Activated CD8-positive, alpha-beta T cell treated with anti-CD3 and anti-CD28 coated beads for 36 hours (primary cell): ENCODE measurements around the gene PCNX3. TPM values are rescaled to one million over a fixed set of nuclear protein-coding genes. Genes with fewer than 3 reads are reported as not detected.
A peak's percentile ranks its signal among the peaks of the same experiment; 100 is the strongest.

ENCODE experiments used
- ATAC-seq: fragments of 200-7000 bp; cut with Tn5 transposase; one replicate; pipeline ENCODE4 v1.10.0; 2021; ENCODE audit warnings: mild to moderate bottlenecking, moderate library complexity
- CTCF ChIA-PET: fragments of 350-600 bp; sonication (Branson Sonifier 250); formaldehyde crosslinking; loops from one replicate; lab custom pipeline; 2021; ENCODE audit warnings: antibody characterized with exemption; lab: Charles Lee
- POLR2A ChIA-PET: fragments of 350-600 bp; sonication (Branson Sonifier 250); formaldehyde crosslinking; loops from one replicate; lab custom pipeline; 2021; ENCODE audit warnings: antibody characterized with exemption; lab: Charles Lee
- DNase-seq: peaks from one replicate; pipeline ENCODE4 v3.0.0-alpha.2; 2020
- H3K27ac Mint-ChIP-seq: one replicate; pipeline ENCODE4 v1.8.0; 2021; ENCODE audit warnings: mild to moderate bottlenecking, mixed read lengths
- H3K27me3 Mint-ChIP-seq: one replicate; pipeline ENCODE4 v1.8.0; 2021; ENCODE audit warnings: mixed read lengths
- H3K36me3 Mint-ChIP-seq: one replicate; pipeline ENCODE4 v1.8.0; 2021; ENCODE audit warnings: low read depth, mixed read lengths
- H3K4me1 Mint-ChIP-seq: one replicate; pipeline ENCODE4 v1.8.0; 2021; ENCODE audit warnings: low read depth, mixed read lengths
- H3K4me3 Mint-ChIP-seq: one replicate; pipeline ENCODE4 v1.8.0; 2021; ENCODE audit warnings: mild to moderate bottlenecking, moderate library complexity, mixed read lengths
- H3K9me3 Mint-ChIP-seq: one replicate; pipeline ENCODE4 v1.8.0; 2021; ENCODE audit warnings: mixed read lengths
- CTCF ChIP-seq: fragments of 200-600 bp; IDR thresholded peaks from one replicate; pipeline ENCODE4 v1.8.0; 2022; ENCODE audit warnings: antibody characterized with exemption, mild to moderate bottlenecking
- intact Hi-C: fragments of 100-400 bp; cut with micrococcal nuclease; formaldehyde crosslinking; loops from one replicate; pipeline ENCODE4 v1.10.0; 2022
- total RNA-seq, 2 experiments: library from RNA; stranded (reverse); gene quantifications; one replicate each; pipeline ENCODE4 v1.2.3, GENCODE V29; 2021

The PCNX3 gene
- total RNA-seq, 2 experiments from 2014 or later = 34.3 to 34.4 TPM

DNA sequence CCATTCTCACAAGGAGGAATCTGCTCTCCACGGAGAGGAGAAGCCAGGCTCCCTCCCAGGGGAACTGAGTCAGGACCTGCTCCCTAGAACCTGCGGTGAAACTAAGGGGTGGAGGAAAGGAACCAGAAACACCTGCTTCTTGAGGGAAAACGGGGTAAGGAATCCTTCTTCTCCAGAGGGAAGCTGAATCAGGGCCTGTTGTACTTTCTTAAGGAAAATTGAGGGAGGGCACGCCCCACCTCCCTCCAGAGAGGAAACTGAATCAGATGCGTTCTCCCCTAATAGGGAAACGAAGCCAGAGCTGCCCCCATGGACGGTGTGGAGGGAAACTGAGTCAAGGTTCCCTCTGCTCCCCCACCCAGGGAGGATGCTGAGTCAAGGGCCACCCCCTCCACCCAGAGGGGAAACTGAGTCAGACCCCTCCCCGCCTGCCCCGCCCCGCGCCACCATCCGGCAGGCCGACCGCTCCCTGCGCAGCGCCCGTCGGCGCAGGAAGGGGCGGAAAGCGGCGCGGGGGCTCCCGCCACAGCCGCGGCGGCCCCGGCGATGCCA is 46.7 kb downstream of the PCNX3 start:
- no peaks in the 10 kb centered on the region for H3K27me3 Mint-ChIP-seq
- intact Hi-C loops = no loop called here
- H3K9me3 Mint-ChIP-seq = no peaks in the 10 kb centered on the region
- no peak for TF ChIP-seq CTCF
- peak overlapping the region; percentile 83 for H3K4me3 Mint-ChIP-seq
- POLR2A ChIA-PET = interaction anchor here (0.6 to 21.3 kb wide), 3 partner anchors 19 to 240 kb away, joined by 3 to 320 read pairs (median 6); partner anchors contain the start of genes NEAT1 and SIPA1
- DNase-seq (no peak), ATAC-seq (peak; percentile 21)
- CTCF ChIA-PET = interaction anchor here (0.7 to 2.2 kb wide), 4 partner anchors 10 to 298 kb away, joined by 3 to 11 read pairs (median 4); partner anchors contain the start of gene FIBP
- peaks cover 34% of the 10 kb centered on the region for H3K4me1 Mint-ChIP-seq
- H3K36me3 Mint-ChIP-seq = peaks cover 36% of the 10 kb centered on the region
- peak overlapping the region; percentile 83 for H3K27ac Mint-ChIP-seq

DNA sequence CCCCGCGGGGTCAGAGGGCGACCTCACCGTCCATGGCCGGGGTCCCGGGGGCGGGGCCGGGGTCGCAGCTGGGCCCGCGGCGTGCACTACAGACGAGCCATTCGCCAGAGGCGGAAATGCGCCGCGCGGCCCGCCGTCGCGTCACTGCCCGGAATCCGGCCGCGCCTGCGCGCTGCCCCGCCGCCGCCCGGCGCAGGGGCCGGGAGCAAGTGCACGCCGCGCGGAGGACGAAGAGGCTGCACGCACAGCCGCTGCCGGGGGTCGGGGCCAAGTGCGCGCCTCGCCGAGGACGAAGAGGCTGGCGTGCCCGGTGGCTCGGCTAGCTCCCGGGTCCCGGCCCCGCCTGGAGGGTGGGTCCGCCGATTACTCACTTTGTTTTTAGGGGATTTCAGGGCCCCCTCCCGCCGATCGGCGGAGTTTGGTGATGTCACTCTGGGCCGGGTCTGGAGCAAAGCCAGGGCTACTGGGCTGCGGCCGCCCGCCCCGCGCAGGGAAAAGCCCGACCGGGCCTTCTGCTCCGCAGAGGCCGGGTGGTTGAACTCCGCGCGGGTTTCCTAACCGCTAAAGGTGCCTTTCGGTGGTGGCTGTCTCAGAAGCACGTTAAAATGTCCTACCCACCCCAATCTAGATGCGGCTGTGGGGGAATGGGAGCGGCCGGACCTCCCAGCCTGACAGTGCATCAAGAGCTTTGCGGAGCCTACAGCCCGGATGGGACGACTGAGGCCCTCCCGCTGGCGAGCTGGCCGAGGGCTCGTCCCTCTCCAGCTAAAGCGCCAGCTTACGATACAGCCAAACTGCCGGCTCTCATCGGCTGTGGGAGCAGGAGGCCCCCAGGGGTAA is 47.4 kb downstream of the PCNX3 start, which contains the start of gene RELA:
TSS of gene RELA (minus strand) at position 118 of the 840 bp plus-strand sequence. CDS start at position 34, 84 bp downstream.
- intact Hi-C loops = no loop called here
- DNase-seq = peak; percentile 95
- Mint-ChIP-seq H3K4me3 (peak within 1 kb of the TSS; percentile 83), H3K36me3 (peaks cover 30% of the 10 kb centered on the region), H3K27me3 (no peaks in the 10 kb centered on the region), H3K4me1 (peaks cover 31% of the 10 kb centered on the region), H3K27ac (peak within 1 kb of the TSS; percentile 89), H3K9me3 (no peaks in the 10 kb centered on the region)
- ChIA-PET CTCF (interaction anchor here (0.7 to 2.3 kb wide), 8 partner anchors 11 to 297 kb away, joined by 3 to 11 read pairs (median 4); partner anchors contain the start of genes FIBP, KAT5 and PCNX3), POLR2A (interaction anchor here (0.6 to 21.3 kb wide), 9 partner anchors 20 to 240 kb away, joined by 3 to 320 read pairs (median 4); partner anchors contain the start of genes NEAT1 and SIPA1)
- TF ChIP-seq CTCF = no peak
- ATAC-seq = peak; percentile 93

GRCh38 chr11:65663639-65664200 is 48.1 kb downstream of the PCNX3 start:
- CTCF ChIA-PET = interaction anchor here (0.9 to 2.3 kb wide), 6 partner anchors 11 to 224 kb away, joined by 3 to 11 read pairs (median 6); partner anchors contain the start of genes FIBP, KAT5 and PCNX3
- ATAC-seq = peak; percentile 35

GRCh38 chr11:65672180-65672860 is 56.7 kb downstream of the PCNX3 start:
- CTCF ChIA-PET = interaction anchor here (0.7 to 1.5 kb wide), 3 partner anchors 20 to 216 kb away, joined by 3 to 5 read pairs (median 3); partner anchors contain the start of gene FIBP
- Mint-ChIP-seq H3K27ac (no peak overlapping the region), H3K36me3 (no peaks in the 10 kb centered on the region), H3K9me3 (no peaks in the 10 kb centered on the region), H3K4me1 (peaks cover 3% of the 10 kb centered on the region), H3K27me3 (no peaks in the 10 kb centered on the region), H3K4me3 (no peak overlapping the region)
- intact Hi-C loops = no loop called here
- DNase-seq (peak; percentile 17), ATAC-seq (peak; percentile 71)
- TF ChIP-seq CTCF = no peak
- POLR2A ChIA-PET = interaction anchor here (0.7 kb wide), 1 partner anchor 270 kb away, joined by 3 read pairs; no protein-coding TSS in a partner anchor

More at GRCh38 chr11:65663639-65664200, 48.1 kb downstream of the PCNX3 start:
- H3K9me3 Mint-ChIP-seq = no peaks in the 10 kb centered on the region
- POLR2A ChIA-PET = interaction anchor here (0.9 to 21.3 kb wide), 8 partner anchors 20 to 241 kb away, joined by 3 to 320 read pairs (median 4); partner anchors contain the start of genes NEAT1 and SIPA1
- intact Hi-C loops = no loop called here
- no peak for TF ChIP-seq CTCF
- H3K36me3 Mint-ChIP-seq = peaks cover 26% of the 10 kb centered on the region
- peak; percentile 72 for DNase-seq
- H3K27me3 Mint-ChIP-seq = no peaks in the 10 kb centered on the region
- peaks cover 31% of the 10 kb centered on the region for H3K4me1 Mint-ChIP-seq
- H3K4me3 Mint-ChIP-seq = peak overlapping the region; percentile 81
- peak overlapping the region; percentile 89 for H3K27ac Mint-ChIP-seq
